Measurements from ENCODE around the gene CHST5.

DNA sequence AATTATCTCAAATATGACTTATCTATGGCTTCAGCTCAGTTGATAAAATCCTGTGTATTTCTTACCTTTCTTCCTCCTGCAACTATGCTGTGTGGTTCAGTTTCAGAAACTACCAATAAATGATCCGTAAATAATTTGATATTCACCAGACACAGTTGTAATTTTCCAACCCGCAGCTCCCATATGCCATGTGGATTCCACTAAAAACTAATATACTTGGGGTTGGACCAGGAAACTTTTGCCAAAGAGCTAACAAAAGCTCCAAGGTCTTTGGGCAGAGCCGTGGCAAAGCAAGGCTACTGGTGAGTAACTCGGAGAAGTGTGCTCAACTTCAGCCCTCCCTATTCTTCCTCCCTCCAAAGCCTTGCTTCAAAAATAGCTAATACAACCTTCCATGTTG, 38.4 kb downstream of the CHST5 start:
- TF ChIP-seq, protein P1, sequence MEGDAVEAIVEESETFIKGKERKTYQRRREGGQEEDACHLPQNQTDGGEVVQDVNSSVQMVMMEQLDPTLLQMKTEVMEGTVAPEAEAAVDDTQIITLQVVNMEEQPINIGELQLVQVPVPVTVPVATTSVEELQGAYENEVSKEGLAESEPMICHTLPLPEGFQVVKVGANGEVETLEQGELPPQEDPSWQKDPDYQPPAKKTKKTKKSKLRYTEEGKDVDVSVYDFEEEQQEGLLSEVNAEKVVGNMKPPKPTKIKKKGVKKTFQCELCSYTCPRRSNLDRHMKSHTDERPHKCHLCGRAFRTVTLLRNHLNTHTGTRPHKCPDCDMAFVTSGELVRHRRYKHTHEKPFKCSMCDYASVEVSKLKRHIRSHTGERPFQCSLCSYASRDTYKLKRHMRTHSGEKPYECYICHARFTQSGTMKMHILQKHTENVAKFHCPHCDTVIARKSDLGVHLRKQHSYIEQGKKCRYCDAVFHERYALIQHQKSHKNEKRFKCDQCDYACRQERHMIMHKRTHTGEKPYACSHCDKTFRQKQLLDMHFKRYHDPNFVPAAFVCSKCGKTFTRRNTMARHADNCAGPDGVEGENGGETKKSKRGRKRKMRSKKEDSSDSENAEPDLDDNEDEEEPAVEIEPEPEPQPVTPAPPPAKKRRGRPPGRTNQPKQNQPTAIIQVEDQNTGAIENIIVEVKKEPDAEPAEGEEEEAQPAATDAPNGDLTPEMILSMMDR (IDR thresholded peaks at IDR 0.05) = no peak
- TF ChIP-seq EZH2 (IDR thresholded peaks at IDR 0.05; ENCODE audit: borderline replicate concordance, insufficient read depth, low read depth, low read length, poor library complexity, severe bottlenecking) = no peak

All from B cell (primary cell).